HL-60/S4 treated with phorbol 12-myristate 13-acetate at 8.2 ng/mL for 4 days and 3 days (cell line): ENCODE measurements around the gene OPCML.

Source experiments
- in situ Hi-C: fragments of 300-500 bp; cut with MboI; formaldehyde crosslinking; loops from 2 replicates; pipeline ENCODE4 v1.15.0; 2022; ENCODE audit warnings: low sequenced_read_pairs

Gene OPCML

GRCh38 chr11:133153031-133153430 lies 379.3 kb downstream of the OPCML start:
- in situ Hi-C loops = no loop called here

GRCh38 chr11:133149698-133150097 lies 382.6 kb downstream of the OPCML start:
- in situ Hi-C loops = no loop called here

- in situ Hi-C loops = no loop called here
Measured at GRCh38 chr11:133147625-133148024, 384.7 kb downstream of the OPCML start.

- in situ Hi-C loops = no loop called here
Measured at GRCh38 chr11:133146697-133147306, 385.5 kb downstream of the OPCML start.

GRCh38 chr11:133137939-133138338 lies 394.4 kb downstream of the OPCML start:
- in situ Hi-C loops = no loop called here

GRCh38 chr11:133137270-133137669 lies 395.0 kb downstream of the OPCML start:
- in situ Hi-C loops = no loop called here

GRCh38 chr11:133136376-133136775 lies 395.9 kb downstream of the OPCML start:
- in situ Hi-C loops = no loop called here

GRCh38 chr11:133134314-133135173 lies 397.8 kb downstream of the OPCML start:
- in situ Hi-C loops = no loop called here

- in situ Hi-C loops = no loop called here
Measured at GRCh38 chr11:133133606-133134005, 398.7 kb downstream of the OPCML start.

- in situ Hi-C loops = no loop called here
Measured at GRCh38 chr11:133133050-133133449, 399.3 kb downstream of the OPCML start.

GRCh38 chr11:133127741-133128140 lies 404.6 kb downstream of the OPCML start:
- in situ Hi-C loops = no loop called here

- in situ Hi-C loops = no loop called here
Measured at GRCh38 chr11:133123796-133124195, 408.5 kb downstream of the OPCML start.

- in situ Hi-C loops = no loop called here
Measured at GRCh38 chr11:133123366-133123765, 408.9 kb downstream of the OPCML start.

- in situ Hi-C loops = no loop called here
Measured at GRCh38 chr11:133122256-133122655, 410.0 kb downstream of the OPCML start.

- in situ Hi-C loops = no loop called here
Measured at GRCh38 chr11:133118563-133119268, 413.6 kb downstream of the OPCML start.

- in situ Hi-C loops = no loop called here
Measured at GRCh38 chr11:133115099-133115498, 417.2 kb downstream of the OPCML start.

- in situ Hi-C loops = no loop called here
Measured at GRCh38 chr11:133107763-133108162, 424.5 kb downstream of the OPCML start.

- in situ Hi-C loops = no loop called here
Measured at GRCh38 chr11:133107136-133107535, 425.2 kb downstream of the OPCML start.

- in situ Hi-C loops = no loop called here
Measured at GRCh38 chr11:133106417-133106816, 425.9 kb downstream of the OPCML start.

GRCh38 chr11:133104009-133104744 lies 428.1 kb downstream of the OPCML start:
- in situ Hi-C loops = no loop called here

GRCh38 chr11:133096981-133097380 lies 435.3 kb downstream of the OPCML start:
- in situ Hi-C loops = no loop called here
